HG02623 (cell line): ENCODE measurements around the gene SPIN4.
"Not testable (repeated sequence)": the region's sequence is repeated elsewhere in the genome, so short reads cannot be mapped to it uniquely, and the experiment has no call there.

Experiments used
- ATAC-seq: cut with Tn5 transposase; IDR thresholded peaks from one replicate; pipeline ENCODE4 v1.9.1; 2021; ENCODE audit warnings: moderate library complexity; ENCODE audit not compliant: unreplicated experiment

The SPIN4 gene

GRCh38 chrX:63350941-63351616 lies at the start of gene SPIN4:
Gene SPIN4 (minus strand): TSS chrX:63351332. CDS start chrX:63350819, 513 bp downstream.
- peak; percentile 95 for ATAC-seq

- no peak for ATAC-seq
These were observed 49.2 kb upstream of the SPIN4 start for GRCh38 chrX:63400340-63400739.

GRCh38 chrX:63394872-63395271 lies 43.7 kb upstream of the SPIN4 start:
- ATAC-seq = no peak

DNA sequence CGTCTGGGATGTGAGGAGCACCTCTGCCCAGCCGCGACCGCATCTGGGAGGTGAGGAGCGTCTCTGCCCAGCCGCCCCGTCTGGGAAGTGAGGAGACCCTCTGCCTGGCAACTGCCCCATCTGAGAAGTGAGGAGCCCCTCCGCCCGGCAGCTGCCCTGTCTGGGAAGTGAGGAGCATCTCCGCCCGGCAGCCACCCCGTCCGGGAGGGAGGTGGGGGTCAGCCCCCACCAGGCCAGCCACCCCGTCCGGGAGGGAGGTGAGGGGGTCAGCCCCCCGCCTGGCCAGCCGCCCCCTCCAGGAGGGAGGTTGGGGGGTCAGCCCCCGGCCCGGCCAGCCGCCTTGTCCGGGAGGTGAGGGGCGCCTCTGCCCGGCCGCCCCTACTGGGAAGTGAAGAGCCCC lies 42.0 kb upstream of the SPIN4 start:
- not testable (repeated sequence) for ATAC-seq

GRCh38 chrX:63387411-63387810 lies 36.3 kb upstream of the SPIN4 start:
- no peak for ATAC-seq

- ATAC-seq = not testable (repeated sequence)
These were observed 33.1 kb upstream of the SPIN4 start for GRCh38 chrX:63384263-63384662.

- ATAC-seq = not testable (repeated sequence)
These were observed 21.9 kb upstream of the SPIN4 start for GRCh38 chrX:63373012-63373411.

GRCh38 chrX:63367699-63368098 lies 16.6 kb upstream of the SPIN4 start:
- not testable (repeated sequence) for ATAC-seq

DNA sequence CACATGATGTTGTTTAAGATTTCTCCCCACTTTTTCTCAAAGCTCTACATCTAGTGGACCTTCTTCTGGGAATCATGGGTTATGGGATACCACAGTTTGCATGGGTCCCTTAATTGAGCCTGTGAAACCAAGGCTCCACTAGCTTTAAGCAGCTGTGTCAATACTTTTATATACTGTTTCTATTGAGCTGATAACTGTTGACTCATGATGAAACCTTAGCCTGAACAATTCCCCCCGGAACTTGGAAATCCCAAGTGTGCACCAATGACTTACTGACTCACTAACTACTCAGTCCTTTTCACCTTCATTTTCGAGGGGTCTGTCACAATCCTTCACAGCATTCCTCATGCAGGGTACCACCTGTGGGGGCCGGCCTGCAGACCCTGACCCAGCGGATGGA lies 12.7 kb upstream of the SPIN4 start:
- ATAC-seq = no peak

DNA sequence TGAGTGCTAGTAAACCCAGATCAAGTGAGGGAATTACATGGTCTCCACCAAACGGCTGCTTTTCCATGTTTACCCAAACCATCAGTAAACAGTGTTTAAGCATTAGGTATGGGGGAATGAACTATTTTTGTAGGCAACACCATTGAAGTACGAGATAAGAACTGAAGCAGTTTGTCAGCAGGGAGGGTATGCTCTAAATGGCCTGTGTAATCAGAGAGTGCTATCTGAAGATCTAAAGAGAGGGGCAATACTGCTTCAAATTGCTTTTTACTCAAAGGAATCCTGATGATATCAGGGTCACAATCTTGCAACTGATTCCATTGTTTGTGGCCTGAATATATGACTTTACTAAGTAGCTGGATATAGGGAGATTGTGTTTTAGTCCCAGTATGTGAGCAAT lies 10.4 kb upstream of the SPIN4 start:
- ATAC-seq = no peak

- no peak for ATAC-seq
These were observed 3.4 kb upstream of the SPIN4 start for GRCh38 chrX:63354484-63354883.

DNA sequence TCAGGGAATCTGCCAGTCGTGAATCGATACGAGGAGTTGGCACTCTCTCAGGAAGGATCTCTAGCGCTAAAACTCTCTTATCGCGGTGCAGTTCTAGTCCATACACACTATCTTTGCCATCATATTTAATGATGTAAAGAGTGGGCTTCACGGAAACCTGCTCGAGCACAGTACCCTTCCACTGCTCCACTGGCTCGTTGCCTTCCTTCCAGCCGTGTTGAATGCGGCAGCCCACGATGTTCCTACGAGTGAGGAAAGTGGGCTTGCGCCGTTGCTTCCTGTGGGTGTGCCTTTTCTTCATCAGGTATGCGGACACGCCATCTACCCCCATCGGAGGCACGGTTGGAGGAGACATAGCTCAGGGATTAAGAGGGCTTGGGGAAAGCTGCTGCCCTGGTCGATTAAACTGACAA lies 661 bp downstream of the SPIN4 start:
- ATAC-seq = peak; percentile 30

GRCh38 chrX:63349307-63349706 lies 1.8 kb downstream of the SPIN4 start:
- no peak for ATAC-seq

DNA sequence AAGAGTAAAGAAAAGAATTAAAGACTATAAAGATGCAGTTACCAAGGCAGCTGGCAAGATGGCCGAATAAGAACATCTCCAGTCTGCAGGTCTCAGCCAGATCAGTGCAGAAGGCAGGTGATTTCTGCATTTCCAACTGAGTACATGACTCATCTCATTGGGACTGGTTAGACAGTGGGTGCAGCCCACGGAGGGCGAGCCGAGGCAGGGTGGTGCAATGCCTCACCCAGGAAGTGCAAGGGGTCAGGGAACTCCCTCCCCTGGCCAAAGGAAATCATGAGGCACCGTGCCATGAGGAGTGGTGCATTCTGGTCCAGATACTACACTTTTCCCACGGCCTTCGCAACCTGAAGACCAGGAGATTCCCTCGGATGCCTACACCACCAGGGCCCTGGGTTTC lies 20.5 kb downstream of the SPIN4 start:
- no peak for ATAC-seq

GRCh38 chrX:63327788-63328187 lies 23.3 kb downstream of the SPIN4 start:
- ATAC-seq = no peak

- no peak for ATAC-seq
These were observed 51.5 kb downstream of the SPIN4 start for GRCh38 chrX:63299596-63299995.
